ENCODE measurements around the gene VSIG10L. TPM values are rescaled to one million over a fixed set of nuclear protein-coding genes. Genes with fewer than 3 reads are reported as not detected.

The VSIG10L gene
- total RNA-seq, 1 experiment from 2014 or later, result 11.6 TPM

GRCh38 chr19:51305479-51305878 is 36.5 kb downstream of the VSIG10L start (continued):
- no peak for TF ChIP-seq NR3C1 (CRISPR knock-in tag; conservative IDR thresholded peaks at IDR 0.05; ENCODE audit: low read depth)
- TF ChIP-seq STAT6 (CRISPR knock-in tag; conservative IDR thresholded peaks at IDR 0.05; ENCODE audit: low read depth), result no peak

- ChIA-PET POLR2A (no interaction called here), CTCF (interaction anchor here (0.9 to 1.0 kb wide), 2 partner anchors 42 to 107 kb away, joined by 3 read pairs; no protein-coding TSS in a partner anchor)
- H3K27me3 Mint-ChIP-seq (ENCODE audit: low read depth), result peaks cover 19% of the 10 kb centered on the region
- H3K9me3 Mint-ChIP-seq, result peaks cover 20% of the 10 kb centered on the region
- no peak overlapping the region for H3K27ac Mint-ChIP-seq
- no peak overlapping the region for H3K4me3 Mint-ChIP-seq
- no peak for DNase-seq (ENCODE audit: low spot score)
- TF ChIP-seq ATF1 (CRISPR knock-in tag; IDR thresholded peaks at IDR 0.05) (no peak), ERG (CRISPR knock-in tag; IDR thresholded peaks at IDR 0.05) (no peak), ZNF396 (CRISPR knock-in tag; IDR thresholded peaks at IDR 0.05; ENCODE audit: borderline replicate concordance) (no peak), TEAD4 (CRISPR knock-in tag; IDR thresholded peaks at IDR 0.05) (no peak), ATF6 (CRISPR knock-in tag; IDR thresholded peaks at IDR 0.05) (no peak)
- H3K36me3 Mint-ChIP-seq, result peaks cover 7% of the 10 kb centered on the region; the same call in 1 of the 2 replicates
- peaks cover 12% of the 10 kb centered on the region for H3K4me1 Mint-ChIP-seq
- ATAC-seq, result no peak
Measured at GRCh38 chr19:51301266-51301665, 40.7 kb downstream of the VSIG10L start.

DNA sequence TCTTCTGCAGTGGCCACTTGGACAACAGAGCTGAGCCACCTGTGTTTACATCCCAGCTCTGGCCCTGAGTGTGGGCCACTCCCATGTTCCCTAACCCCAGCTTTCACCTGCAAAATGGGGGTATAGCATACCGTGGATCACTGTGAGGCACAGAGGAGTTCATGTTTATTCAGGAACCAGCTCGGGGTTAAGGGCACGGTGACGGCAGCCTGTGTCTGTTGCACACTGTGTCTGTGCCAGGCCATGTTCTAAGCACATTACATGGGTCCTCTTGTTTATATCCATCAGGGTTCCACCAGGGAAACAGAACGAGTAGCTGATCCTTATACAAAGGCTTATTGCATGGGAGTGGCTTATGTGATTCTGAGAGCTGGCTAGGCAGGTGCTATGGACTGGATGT is 44.5 kb downstream of the VSIG10L start:
- H3K4me1 Mint-ChIP-seq, result peaks cover 50% of the 10 kb centered on the region
- H3K27ac Mint-ChIP-seq, result no peak overlapping the region
- TF ChIP-seq NR1H2 (CRISPR knock-in tag; IDR thresholded peaks at IDR 0.05) (no peak), ZNF121 (CRISPR knock-in tag; IDR thresholded peaks at IDR 0.05) (no peak), NFE2L1 (CRISPR knock-in tag; IDR thresholded peaks at IDR 0.05) (no peak), NR2C2 (CRISPR knock-in tag; IDR thresholded peaks at IDR 0.05) (no peak), ESRRA (CRISPR knock-in tag; IDR thresholded peaks at IDR 0.05; ENCODE audit: borderline replicate concordance) (no peak), RORB (CRISPR knock-in tag; IDR thresholded peaks at IDR 0.05) (no peak), TEAD4 (CRISPR knock-in tag; IDR thresholded peaks at IDR 0.05) (no peak), ETV6 (CRISPR knock-in tag; IDR thresholded peaks at IDR 0.05) (no peak), ZNF512 (CRISPR knock-in tag; IDR thresholded peaks at IDR 0.05; ENCODE audit: borderline replicate concordance) (no peak)
- TF ChIP-seq, protein P1, sequence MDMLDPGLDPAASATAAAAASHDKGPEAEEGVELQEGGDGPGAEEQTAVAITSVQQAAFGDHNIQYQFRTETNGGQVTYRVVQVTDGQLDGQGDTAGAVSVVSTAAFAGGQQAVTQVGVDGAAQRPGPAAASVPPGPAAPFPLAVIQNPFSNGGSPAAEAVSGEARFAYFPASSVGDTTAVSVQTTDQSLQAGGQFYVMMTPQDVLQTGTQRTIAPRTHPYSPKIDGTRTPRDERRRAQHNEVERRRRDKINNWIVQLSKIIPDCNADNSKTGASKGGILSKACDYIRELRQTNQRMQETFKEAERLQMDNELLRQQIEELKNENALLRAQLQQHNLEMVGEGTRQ (CRISPR knock-in tag; IDR thresholded peaks at IDR 0.05), result no peak
- CTCF ChIA-PET, result interaction anchor here (1.0 to 1.7 kb wide), 4 partner anchors 110 to 360 kb away, joined by 3 to 5 read pairs (median 3); no protein-coding TSS in a partner anchor
- no peak for DNase-seq (ENCODE audit: low spot score)
- H3K4me3 Mint-ChIP-seq, result no peak overlapping the region
- H3K36me3 Mint-ChIP-seq, result no peaks in the 10 kb centered on the region
- no peak for ATAC-seq
- POLR2A ChIA-PET, result no interaction called here
- H3K27me3 Mint-ChIP-seq (ENCODE audit: low read depth), result peaks cover 5% of the 10 kb centered on the region; the same call in 1 of the 2 replicates
- no peaks in the 10 kb centered on the region for H3K9me3 Mint-ChIP-seq

Measured in WTC11 (cell line).